GM23338 (cell line): ENCODE data around the gene GRIPAP1. TPM values are rescaled to one million over a fixed set of nuclear protein-coding genes. Genes with fewer than 3 reads are reported as not detected.
A peak's percentile ranks its signal among the peaks of the same experiment; 100 is the strongest.

Source experiments
- ATAC-seq: fragments of 200-7000 bp; cut with Tn5 transposase; 3 replicates; pipeline ENCODE4 v1.9.1; 2020
- DNase-seq: peaks from one replicate; pipeline ENCODE4 v3.0.0-alpha.2; 2015; ENCODE audit warnings: low spot score
- H2AFZ ChIP-seq: fragments of 200-600 bp; sonication (generic); 2 replicates; pipeline ENCODE4 v1.8.0; 2016; ENCODE audit warnings: antibody characterized with exemption, mild to moderate bottlenecking, moderate library complexity
- H3F3A ChIP-seq: fragments of 200-600 bp; sonication (generic); replicated peaks from 2 replicates; pipeline ENCODE4 v1.8.0; 2017; ENCODE audit warnings: antibody characterized with exemption, mixed run types, low read depth
- H3K27ac ChIP-seq: fragments of 200-600 bp; sonication (generic); 2 replicates; pipeline ENCODE4 v1.6.1; 2016; ENCODE audit warnings: low read depth
- H3K27me3 ChIP-seq: fragments of 200-600 bp; sonication (generic); 2 replicates; pipeline ENCODE4 v1.8.0; 2016; ENCODE audit warnings: mild to moderate bottlenecking, mixed run types, moderate library complexity; ENCODE audit not compliant: insufficient read depth
- H3K36me3 ChIP-seq: fragments of 200-600 bp; sonication (generic); 2 replicates; pipeline ENCODE4 v1.8.0; 2016; ENCODE audit warnings: mild to moderate bottlenecking; ENCODE audit not compliant: insufficient read depth
- H3K4me1 ChIP-seq: fragments of 200-600 bp; sonication (generic); 2 replicates; pipeline ENCODE4 v1.8.0; 2016; ENCODE audit warnings: mild to moderate bottlenecking, moderate library complexity; ENCODE audit not compliant: insufficient read depth
- H3K4me2 ChIP-seq: fragments of 200-600 bp; sonication (generic); 2 replicates; pipeline ENCODE4 v1.7.1; 2017; ENCODE audit warnings: mixed run types
- H3K4me3 ChIP-seq: fragments of 200-600 bp; sonication (generic); 2 replicates; pipeline ENCODE4 v1.6.1; 2016; ENCODE audit warnings: mixed run types
- H3K79me2 ChIP-seq: fragments of 200-600 bp; sonication (generic); replicated peaks from 2 replicates; pipeline ENCODE4 v1.8.0; 2017; ENCODE audit warnings: mild to moderate bottlenecking; ENCODE audit not compliant: insufficient read depth
- H3K9me2 ChIP-seq: fragments of 200-600 bp; sonication (generic); 2 replicates; pipeline ENCODE4 v1.8.0; 2017; ENCODE audit not compliant: insufficient read depth
- H4K20me1 ChIP-seq: fragments of 200-600 bp; sonication (generic); replicated peaks from 2 replicates; pipeline ENCODE4 v1.8.0; 2017; ENCODE audit warnings: mild to moderate bottlenecking; ENCODE audit not compliant: insufficient read depth
- H3K27ac Mint-ChIP-seq: 2 replicates; pipeline ENCODE4 v1.8.0; 2020; ENCODE audit warnings: inconsistent platforms, mild to moderate bottlenecking, moderate library complexity, mixed read lengths
- H3K27me3 Mint-ChIP-seq: 3 replicates; pipeline ENCODE4 v1.8.0; 2022; ENCODE audit warnings: low read depth, mild to moderate bottlenecking, moderate library complexity, mixed read lengths, inconsistent platforms; ENCODE audit not compliant: insufficient read depth, poor library complexity
- H3K36me3 Mint-ChIP-seq: 3 replicates; pipeline ENCODE4 v1.8.0; 2021; ENCODE audit warnings: low read depth, mild to moderate bottlenecking, inconsistent platforms, moderate library complexity, mixed read lengths
- H3K4me1 Mint-ChIP-seq: 3 replicates; pipeline ENCODE4 v1.8.0; 2020; ENCODE audit warnings: mild to moderate bottlenecking, inconsistent platforms, mixed read lengths
- H3K4me3 Mint-ChIP-seq: 3 replicates; pipeline ENCODE4 v1.8.0; 2021; ENCODE audit warnings: moderate library complexity, mild to moderate bottlenecking, inconsistent platforms, mixed read lengths
- H3K9me3 Mint-ChIP-seq: 3 replicates; pipeline ENCODE4 v1.8.0; 2020; ENCODE audit warnings: moderate library complexity, mild to moderate bottlenecking, inconsistent platforms, mixed read lengths
- CTCF ChIP-seq, 2 experiments: fragments of 200-600 bp in 1 of 2; sonication (generic) in 1 of 2; conservative IDR thresholded peaks; 2 replicates each; pipeline versions ENCODE4 v1.5.1 to v1.6.1; 2016 to 2017; ENCODE audit warnings: antibody characterized with exemption in 2 of 2, low read depth in 2 of 2, mild to moderate bottlenecking in 2 of 2, moderate library complexity in 1 of 2
- EZH2 ChIP-seq: fragments of 200-600 bp; sonication (generic); IDR thresholded peaks from one replicate; pipeline ENCODE4 v1.8.0; 2017; ENCODE audit warnings: antibody characterized with exemption, mild to moderate bottlenecking, low read depth; ENCODE audit not compliant: unreplicated experiment
- REST ChIP-seq: IDR thresholded peaks from one replicate; pipeline ENCODE4 v1.6.1; 2018; ENCODE audit warnings: antibody characterized with exemption; ENCODE audit not compliant: unreplicated experiment
- ZNF114 ChIP-seq: fragments of 250-450 bp; sonication (Bioruptor Pico); IDR thresholded peaks from 2 replicates; pipeline ENCODE4 v1.5.0; 2020; ENCODE audit warnings: mild to moderate bottlenecking, moderate library complexity
- polyA plus RNA-seq: library from polyadenylated mRNA; unstranded; fragments of >200 nt; fragmentation: Nextera tagmentation; extraction: Ambion mirVana; gene quantifications from 2 replicates; pipeline ENCODE4 v1.2.1, GENCODE V29; 2016
- total RNA-seq: library from RNA; depleted of rRNA; stranded (reverse); fragments of >200 nt; shearing (Covaris generic); gene quantifications from 2 replicates; pipeline ENCODE4 v1.2.3, GENCODE V29; 2014

GRIPAP1 gene
- total and polyA plus RNA-seq, 2 experiments from 2014 or later: 39.1 to 62.2 TPM

DNA sequence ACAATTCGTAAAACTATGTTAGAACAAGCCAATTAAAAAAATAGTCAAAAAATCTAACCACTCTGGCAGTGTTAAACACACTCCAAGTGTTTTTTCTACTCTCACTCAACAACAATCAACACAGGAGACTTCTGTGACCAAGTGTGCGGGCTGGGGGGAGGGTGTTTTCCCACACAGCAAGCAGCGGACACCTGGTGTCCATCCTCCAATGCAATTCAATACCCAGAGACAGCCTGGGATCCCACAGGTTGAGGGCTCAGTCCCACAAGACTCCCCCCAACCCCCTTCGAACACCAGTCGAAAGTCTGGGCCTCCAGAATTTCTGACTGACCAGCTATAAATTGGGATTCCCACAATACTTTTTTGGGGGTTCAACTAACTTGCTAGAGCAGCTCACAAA is 74.9 kb downstream of the GRIPAP1 start (continued):
- TF ChIP-seq CTCF (conservative IDR thresholded peaks at IDR 0.05; ENCODE audit: low read depth in 2 of 2) (no peak), ZNF114 (no peak)

GRCh38 chrX:48924270-48924669 is 77.8 kb downstream of the GRIPAP1 start:
- H3K4me3 Mint-ChIP-seq: no peak overlapping the region
- H3K9me3 Mint-ChIP-seq: no peaks in the 10 kb centered on the region
- peaks cover 55% of the 10 kb centered on the region for H3K36me3 Mint-ChIP-seq

More at GRCh38 chrX:48924270-48924669, 77.8 kb downstream of the GRIPAP1 start:
- no peak for DNase-seq
- Histone ChIP-seq H3K4me1 (peaks cover 24% of the 10 kb centered on the region), H3K4me2 (no peak overlapping the region), H3K9me2 (no peaks in the 10 kb centered on the region), H3K36me3 (no peaks in the 10 kb centered on the region), H3K4me3 (no peak overlapping the region), H3K79me2 (peaks cover 24% of the 10 kb centered on the region), H3K27me3 (no peaks in the 10 kb centered on the region), H2AFZ (no peak overlapping the region), H3F3A (0 out of 2 replicates have a peak, but pooled peaks cover 8% of the 10 kb centered on the region), H4K20me1 (no peaks in the 10 kb centered on the region), H3K27ac (no peak overlapping the region)
- no peak for TF ChIP-seq EZH2
- no peak for TF ChIP-seq CTCF (conservative IDR thresholded peaks at IDR 0.05; ENCODE audit: low read depth in 2 of 2)
- TF ChIP-seq REST: no peak
- Mint-ChIP-seq H3K27ac (peak overlapping the region; percentile 85; the same call in 1 of the 2 replicates), H3K4me1 (peaks cover 50% of the 10 kb centered on the region), H3K27me3 (peaks cover 21% of the 10 kb centered on the region)
- no peak for ATAC-seq
